Activated naive CD4-positive, alpha-beta T cell treated with anti-CD3 and anti-CD28 coated beads for 36 hours (primary cell): Measurements from ENCODE around the gene TYW1B. TPM values are rescaled to one million over a fixed set of nuclear protein-coding genes. Genes with fewer than 3 reads are reported as not detected.
"Not testable (repeated sequence)": the region's sequence is repeated elsewhere in the genome, so short reads cannot be mapped to it uniquely, and the experiment has no call there.

Experiments
- CTCF ChIA-PET: fragments of 350-600 bp; sonication (Branson Sonifier 250); formaldehyde crosslinking; loops from one replicate; lab custom pipeline; 2021; ENCODE audit warnings: antibody characterized with exemption; lab: Charles Lee
- DNase-seq: peaks from one replicate; pipeline ENCODE4 v3.0.0-alpha.2; 2020
- H3K27ac Mint-ChIP-seq: one replicate; pipeline ENCODE4 v1.8.0; 2021; ENCODE audit warnings: mild to moderate bottlenecking, mixed read lengths
- H3K27me3 Mint-ChIP-seq: one replicate; pipeline ENCODE4 v1.8.0; 2021; ENCODE audit warnings: low read depth, mixed read lengths
- H3K36me3 Mint-ChIP-seq: one replicate; pipeline ENCODE4 v1.8.0; 2021; ENCODE audit warnings: low read depth, mixed read lengths
- H3K4me1 Mint-ChIP-seq: one replicate; pipeline ENCODE4 v1.8.0; 2021; ENCODE audit warnings: low read depth, mixed read lengths
- H3K4me3 Mint-ChIP-seq: one replicate; pipeline ENCODE4 v1.8.0; 2021; ENCODE audit warnings: mild to moderate bottlenecking, moderate library complexity, mixed read lengths
- H3K9me3 Mint-ChIP-seq: one replicate; pipeline ENCODE4 v1.8.0; 2021; ENCODE audit warnings: mixed read lengths
- intact Hi-C: fragments of 100-400 bp; cut with micrococcal nuclease; formaldehyde crosslinking; loops from one replicate; pipeline ENCODE4 v1.15.1; 2023
- total RNA-seq, 2 experiments: library from RNA; stranded (reverse); gene quantifications; one replicate each; pipeline ENCODE4 v1.2.3, GENCODE V29; 2021

The TYW1B gene
- total RNA-seq, 2 experiments from 2014 or later = 2.8 to 3.3 TPM

GRCh38 chr7:72830567-72830966, 2.6 kb upstream of the TYW1B start:
- DNase-seq, intact Hi-C loops, H3K27me3 Mint-ChIP-seq, H3K9me3 Mint-ChIP-seq: not testable (repeated sequence)
- Mint-ChIP-seq H3K4me1 (peaks cover 35% of the 10 kb centered on the region), H3K4me3 (peak overlapping the region; percentile 94), H3K36me3 (peaks cover 19% of the 10 kb centered on the region), H3K27ac (peak overlapping the region; percentile 93)
- CTCF ChIA-PET = interaction anchor here (1.2 to 1.7 kb wide), 2 partner anchors 22 to 84 kb away, joined by 4 to 5 read pairs; no protein-coding TSS in a partner anchor

DNA sequence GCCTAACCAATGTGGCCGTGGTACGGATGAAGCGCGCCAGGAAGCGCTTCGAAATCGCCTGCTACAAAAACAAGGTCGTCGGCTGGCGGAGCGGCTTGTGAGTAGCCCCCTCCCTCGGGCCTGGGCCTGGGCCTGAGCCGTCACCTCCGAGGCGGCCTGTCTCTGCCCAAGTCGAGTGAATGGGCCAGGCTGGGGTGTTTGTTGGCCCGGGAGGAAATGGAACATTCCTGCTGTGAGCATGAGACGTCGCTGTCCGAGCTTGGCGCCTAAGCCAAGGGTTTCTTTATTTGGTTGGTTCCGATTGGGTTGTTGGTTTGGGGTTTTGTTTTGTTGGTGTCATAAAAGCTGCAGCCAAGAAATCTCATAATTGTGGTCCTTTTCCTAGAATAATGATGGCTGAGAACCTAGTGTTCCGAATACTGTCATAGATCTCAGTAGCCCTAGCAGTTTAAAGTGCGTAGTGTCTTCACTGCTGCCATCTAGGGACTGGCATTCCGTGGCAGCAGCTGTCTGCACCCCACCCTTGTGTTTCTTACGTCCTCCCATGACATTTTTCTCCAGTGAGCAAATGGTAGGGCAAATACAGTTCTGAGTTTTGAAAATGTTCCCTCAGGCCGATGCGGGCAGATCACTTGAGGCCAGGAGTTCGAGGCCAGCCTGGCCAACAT, 1.8 kb upstream of the TYW1B start:
- DNase-seq = peak; percentile 58
- intact Hi-C loops = loop anchor here (1.0 to 5.0 kb wide), 4 partner anchors 85 to 887 kb away; partner anchors contain the start of genes BCL7B and STX1A
- Mint-ChIP-seq H3K4me3 (peak overlapping the region; percentile 94), H3K36me3 (peaks cover 20% of the 10 kb centered on the region), H3K27ac (peak overlapping the region; percentile 93), H3K4me1 (peaks cover 39% of the 10 kb centered on the region)
- not testable (repeated sequence) for H3K27me3 Mint-ChIP-seq, H3K9me3 Mint-ChIP-seq
- CTCF ChIA-PET = interaction anchor here (0.6 to 1.7 kb wide), 3 partner anchors 21 to 691 kb away, joined by 4 to 5 read pairs (median 4); no protein-coding TSS in a partner anchor

- CTCF ChIA-PET = interaction anchor here (0.6 to 1.2 kb wide), 4 partner anchors 15 to 90 kb away, joined by 3 to 5 read pairs (median 4); no protein-coding TSS in a partner anchor
- Mint-ChIP-seq H3K4me3 (peak overlapping the region; percentile 94), H3K36me3 (peaks cover 20% of the 10 kb centered on the region), H3K4me1 (peaks cover 39% of the 10 kb centered on the region), H3K27ac (peak overlapping the region; percentile 93)
- peak; percentile 99 for DNase-seq
- intact Hi-C loops = loop anchor here (1.0 to 5.0 kb wide), 4 partner anchors 86 to 888 kb away; partner anchors contain the start of genes BCL7B and STX1A
- H3K27me3 Mint-ChIP-seq, H3K9me3 Mint-ChIP-seq: not testable (repeated sequence)
These were observed 1.3 kb upstream of the TYW1B start for GRCh38 chr7:72829291-72829686.

GRCh38 chr7:72823765-72824732, 4.0 kb downstream of the TYW1B start:
- H3K4me3 Mint-ChIP-seq, H3K27me3 Mint-ChIP-seq, DNase-seq, intact Hi-C loops, H3K27ac Mint-ChIP-seq, H3K9me3 Mint-ChIP-seq, H3K36me3 Mint-ChIP-seq: not testable (repeated sequence)
- CTCF ChIA-PET = interaction anchor here (1.4 kb wide), 1 partner anchor 91 kb away, joined by 5 read pairs; no protein-coding TSS in a partner anchor
- peaks cover 21% of the 10 kb centered on the region for H3K4me1 Mint-ChIP-seq

GRCh38 chr7:72822497-72822896, 5.5 kb downstream of the TYW1B start:
- H3K9me3 Mint-ChIP-seq, H3K4me3 Mint-ChIP-seq, intact Hi-C loops, H3K36me3 Mint-ChIP-seq, H3K27me3 Mint-ChIP-seq, H3K27ac Mint-ChIP-seq, DNase-seq: not testable (repeated sequence)
- CTCF ChIA-PET = interaction anchor here (1.4 kb wide), 1 partner anchor 93 kb away, joined by 5 read pairs; no protein-coding TSS in a partner anchor
- H3K4me1 Mint-ChIP-seq = peaks cover 22% of the 10 kb centered on the region

DNA sequence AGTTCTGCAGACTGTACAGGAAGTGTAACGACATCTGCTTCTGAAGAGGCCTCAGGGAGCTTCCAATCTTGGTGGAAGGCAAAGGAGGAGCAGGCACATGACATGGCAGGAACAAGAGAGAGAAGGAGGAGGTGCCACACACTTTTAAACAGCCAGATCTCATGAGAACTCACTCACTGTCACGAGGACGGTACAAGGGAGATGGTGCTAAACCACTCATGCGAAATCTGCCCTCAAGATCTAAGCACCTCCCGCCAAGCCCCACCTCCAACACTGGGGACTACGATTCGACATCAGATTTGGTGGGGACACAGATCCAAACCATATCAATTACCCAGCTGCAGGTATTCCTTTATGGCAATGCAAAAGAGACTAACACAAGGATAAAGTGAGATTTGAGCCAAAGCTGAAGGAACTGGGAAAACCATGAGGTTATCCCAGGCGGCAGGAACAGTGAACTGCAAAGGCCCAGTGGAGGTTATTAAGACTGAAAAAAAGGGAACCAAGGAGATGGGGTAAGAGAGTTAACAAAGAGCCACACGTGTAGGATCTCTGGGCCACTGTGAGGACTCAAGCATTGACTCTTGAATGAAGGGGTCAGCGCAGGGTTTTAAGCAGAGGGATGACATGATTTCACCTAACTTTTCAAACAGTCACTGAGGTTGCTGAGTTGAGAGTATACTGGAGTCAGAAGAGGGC, 9.2 kb downstream of the TYW1B start:
- H3K36me3 Mint-ChIP-seq, H3K4me3 Mint-ChIP-seq, H3K9me3 Mint-ChIP-seq, DNase-seq, H3K27ac Mint-ChIP-seq, H3K27me3 Mint-ChIP-seq, H3K4me1 Mint-ChIP-seq, intact Hi-C loops: not testable (repeated sequence)
- CTCF ChIA-PET = interaction anchor here (1.3 kb wide), 1 partner anchor 96 kb away, joined by 3 read pairs; no protein-coding TSS in a partner anchor

DNA sequence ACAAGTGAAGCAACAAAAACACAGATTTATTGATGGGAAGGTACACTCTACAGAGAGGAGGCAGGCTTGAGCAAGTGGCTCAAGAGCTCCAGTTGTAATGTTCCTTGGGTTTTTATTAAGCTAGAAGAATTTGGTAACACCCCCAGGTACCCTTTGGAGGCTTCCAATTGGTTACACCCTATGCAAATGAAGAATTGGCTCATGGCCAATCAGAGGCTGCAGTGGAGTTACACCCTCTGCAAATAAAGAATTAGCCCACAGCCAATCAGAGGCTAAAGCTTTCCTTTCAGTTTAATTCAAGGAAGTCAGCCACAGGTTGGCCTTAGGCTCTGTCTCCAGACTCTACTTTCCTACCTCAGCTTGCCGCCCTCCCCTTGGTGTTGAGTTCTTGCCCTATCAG, 10.3 kb downstream of the TYW1B start:
- H3K36me3 Mint-ChIP-seq, H3K4me1 Mint-ChIP-seq, intact Hi-C loops, H3K27me3 Mint-ChIP-seq, H3K4me3 Mint-ChIP-seq, DNase-seq, H3K9me3 Mint-ChIP-seq, H3K27ac Mint-ChIP-seq: not testable (repeated sequence)
- CTCF ChIA-PET = interaction anchor here (1.3 kb wide), 1 partner anchor 97 kb away, joined by 3 read pairs; no protein-coding TSS in a partner anchor

GRCh38 chr7:72816370-72817157, 11.4 kb downstream of the TYW1B start:
- DNase-seq, CTCF ChIA-PET, H3K4me3 Mint-ChIP-seq: not testable (repeated sequence)

DNA sequence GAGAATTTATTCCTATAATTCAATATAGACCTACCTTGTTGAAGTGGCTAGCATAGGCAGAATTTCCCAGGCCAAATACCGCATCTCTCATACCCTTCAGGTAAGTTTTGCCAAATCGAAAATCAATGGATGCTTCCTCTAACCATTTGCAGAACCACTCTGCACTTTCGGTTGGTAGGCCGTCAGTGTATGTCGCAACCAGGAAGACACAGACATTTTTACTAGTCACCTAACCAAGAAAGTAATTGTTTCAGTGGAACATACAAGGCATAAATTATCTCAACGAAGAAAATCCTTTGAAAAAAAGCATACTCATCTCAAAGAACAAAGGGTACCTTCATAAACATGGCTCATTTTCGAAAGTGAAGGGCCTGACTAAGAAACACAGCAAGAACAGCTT, 17.6 kb downstream of the TYW1B start:
- DNase-seq, H3K4me3 Mint-ChIP-seq, H3K4me1 Mint-ChIP-seq, H3K9me3 Mint-ChIP-seq, H3K27ac Mint-ChIP-seq, intact Hi-C loops, CTCF ChIA-PET, H3K27me3 Mint-ChIP-seq: not testable (repeated sequence)
- H3K36me3 Mint-ChIP-seq = peaks cover 23% of the 10 kb centered on the region

More at GRCh38 chr7:72816370-72817157, 11.4 kb downstream of the TYW1B start:
- intact Hi-C loops, H3K27ac Mint-ChIP-seq, H3K27me3 Mint-ChIP-seq, H3K9me3 Mint-ChIP-seq, H3K4me1 Mint-ChIP-seq, H3K36me3 Mint-ChIP-seq: not testable (repeated sequence)

DNA sequence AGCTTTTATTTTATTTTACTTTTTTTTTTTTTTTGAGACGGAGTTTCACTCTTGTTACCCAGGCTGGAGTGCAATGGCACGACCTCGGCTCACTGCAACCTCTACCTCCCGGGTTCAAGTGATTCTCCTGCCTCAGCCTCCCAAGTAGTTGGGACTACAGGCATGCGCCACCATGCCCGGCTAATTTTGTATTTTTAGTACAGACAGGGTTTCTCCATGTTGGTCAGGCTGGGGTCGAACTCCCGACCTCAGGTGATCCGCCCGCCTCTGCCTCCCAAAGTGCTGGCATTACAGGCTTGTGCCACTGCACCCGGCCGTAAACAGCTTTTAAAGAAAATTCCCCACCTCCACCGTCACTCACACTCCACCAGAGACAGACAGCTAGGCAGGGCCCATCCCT, 19.5 kb downstream of the TYW1B start:
- H3K4me3 Mint-ChIP-seq, H3K27me3 Mint-ChIP-seq, intact Hi-C loops, H3K27ac Mint-ChIP-seq, H3K9me3 Mint-ChIP-seq, DNase-seq, H3K4me1 Mint-ChIP-seq: not testable (repeated sequence)
- CTCF ChIA-PET = interaction anchor here (0.9 kb wide), 1 partner anchor 21 kb away, joined by 5 read pairs; no protein-coding TSS in a partner anchor
- peaks cover 23% of the 10 kb centered on the region for H3K36me3 Mint-ChIP-seq

GRCh38 chr7:72806851-72807250, 21.1 kb downstream of the TYW1B start:
- H3K4me3 Mint-ChIP-seq, H3K27ac Mint-ChIP-seq, intact Hi-C loops, DNase-seq, H3K9me3 Mint-ChIP-seq, H3K4me1 Mint-ChIP-seq, H3K27me3 Mint-ChIP-seq, CTCF ChIA-PET: not testable (repeated sequence)
- peaks cover 27% of the 10 kb centered on the region for H3K36me3 Mint-ChIP-seq
